Caco-2 (cell line): ENCODE data around the gene SLC38A10. TPM values are rescaled to one million over a fixed set of nuclear protein-coding genes. Genes with fewer than 3 reads are reported as not detected.

Experiments
- BruUV-seq: library from RNA; stranded (reverse); fragments of 400-500 nt; replicated peaks from 2 replicates; lab custom pipeline; 2021; lab: Mats Ljungman, UMichigan
- CTCF ChIA-PET: fragments of 300-600 bp; sonication (Branson Sonifier 250); formaldehyde crosslinking; loops from one replicate; lab custom pipeline; 2022; ENCODE audit warnings: antibody characterized with exemption; lab: Charles Lee
- POLR2A ChIA-PET: fragments of 300-600 bp; sonication (Branson Sonifier 250); formaldehyde crosslinking; loops from one replicate; lab custom pipeline; 2022; ENCODE audit warnings: antibody characterized with exemption; lab: Charles Lee
- DNase-seq, 2 experiments: peaks; one replicate each; pipeline versions ENCODE4 v3.0.0 to v3.0.0-alpha.2; 2020 to 2022
- H3K27me3 ChIP-seq: replicated peaks from 2 replicates; pipeline ENCODE4 v1.6.0; 2011; ENCODE audit warnings: low read length; ENCODE audit not compliant: control insufficient read depth, insufficient read depth
- H3K36me3 ChIP-seq: 2 replicates; pipeline ENCODE4 v1.5.1; 2011; ENCODE audit warnings: low read length; ENCODE audit not compliant: control insufficient read depth, insufficient read depth
- H3K4me1 ChIP-seq: fragments of 250-450 bp; sonication (Bioruptor Pico); 2 replicates; pipeline ENCODE4 v1.5.1; 2020; ENCODE audit warnings: mild to moderate bottlenecking
- H3K4me3 ChIP-seq: 2 replicates; pipeline ENCODE4 v1.5.1; 2011; ENCODE audit warnings: low read depth, mild to moderate bottlenecking, control low read depth, low read length
- H3K9me3 ChIP-seq: fragments of 250-450 bp; sonication (Bioruptor Pico); 2 replicates; pipeline ENCODE4 v1.5.1; 2020; ENCODE audit warnings: mild to moderate bottlenecking, moderate library complexity
- H3K27ac Mint-ChIP-seq: one replicate; pipeline ENCODE4 v1.8.0; 2022; ENCODE audit warnings: mixed read lengths; ENCODE audit not compliant: unreplicated experiment
- H3K27me3 Mint-ChIP-seq: one replicate; pipeline ENCODE4 v1.8.0; 2022; ENCODE audit warnings: mixed read lengths; ENCODE audit not compliant: insufficient read depth, unreplicated experiment
- H3K36me3 Mint-ChIP-seq: one replicate; pipeline ENCODE4 v1.8.0; 2022; ENCODE audit warnings: mild to moderate bottlenecking, mixed read lengths; ENCODE audit not compliant: insufficient read depth, unreplicated experiment
- H3K4me1 Mint-ChIP-seq: one replicate; pipeline ENCODE4 v1.8.0; 2022; ENCODE audit warnings: low read depth, mixed read lengths; ENCODE audit not compliant: unreplicated experiment
- H3K4me3 Mint-ChIP-seq: one replicate; pipeline ENCODE4 v1.8.0; 2022; ENCODE audit warnings: mild to moderate bottlenecking, moderate library complexity, mixed read lengths; ENCODE audit not compliant: unreplicated experiment
- H3K9me3 Mint-ChIP-seq: one replicate; pipeline ENCODE4 v1.8.0; 2022; ENCODE audit warnings: mixed read lengths; ENCODE audit not compliant: unreplicated experiment
- intact Hi-C: fragments of 100-400 bp; cut with micrococcal nuclease; formaldehyde crosslinking; loops from one replicate; pipeline ENCODE4 v1.10.0; 2022; ENCODE audit not compliant: unreplicated experiment
- total RNA-seq: library from RNA; stranded (reverse); gene quantifications from 2 replicates; pipeline ENCODE4 v1.2.3, GENCODE V29; 2022
- TF ChIP-seq, protein P1 (sequence below), 2 experiments: fragments of 200-600 bp in 1 of 2; IDR thresholded peaks; 1 replicate in 1 of 2; 2 replicates in 1 of 2; pipeline versions ENCODE4 v1.5.1 to v1.8.0; 2011 to 2022; ENCODE audit warnings: antibody characterized with exemption in 1 of 2, control low read depth in 1 of 2, inconsistent platforms in 1 of 2, low read depth in 1 of 2, low read length in 1 of 2, mild to moderate bottlenecking in 1 of 2, moderate library complexity in 1 of 2; ENCODE audit not compliant: insufficient read depth in 1 of 2, severe bottlenecking in 1 of 2, unreplicated experiment in 1 of 2

The SLC38A10 gene
- total RNA-seq, 1 experiment from 2014 or later, result 137 TPM

DNA sequence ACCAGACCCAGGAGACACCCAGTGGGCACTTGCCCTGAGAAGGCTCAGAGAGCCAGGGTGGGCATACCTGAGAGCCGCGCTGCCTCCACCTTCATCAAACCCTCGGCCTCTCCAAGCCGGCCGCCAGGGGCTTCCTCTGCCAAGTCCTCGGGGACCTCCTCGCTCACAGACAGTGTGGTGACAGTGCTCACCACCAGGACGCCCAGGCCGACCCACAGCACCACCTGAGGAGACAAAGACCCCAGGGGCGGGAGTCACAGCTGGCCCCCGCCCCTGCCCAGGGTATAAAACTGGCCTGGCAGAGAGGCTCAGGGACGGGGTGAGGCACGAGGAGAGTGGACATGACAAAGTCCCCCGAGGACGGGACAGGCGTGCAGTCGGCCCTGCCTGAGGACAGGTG lies 34.9 kb downstream of the SLC38A10 start:
- Mint-ChIP-seq H3K4me3 (no peak overlapping the region), H3K36me3 (peaks cover 19% of the 10 kb centered on the region), H3K4me1 (no peaks in the 10 kb centered on the region), H3K9me3 (no peaks in the 10 kb centered on the region), H3K27ac (no peak overlapping the region), H3K27me3 (no peaks in the 10 kb centered on the region)
- Histone ChIP-seq H3K36me3 (peaks cover 5% of the 10 kb centered on the region), H3K27me3 (no peaks in the 10 kb centered on the region), H3K4me3 (no peak overlapping the region), H3K4me1 (no peaks in the 10 kb centered on the region), H3K9me3 (no peaks in the 10 kb centered on the region)
- POLR2A ChIA-PET, result no interaction called here
- DNase-seq, result no peak
- CTCF ChIA-PET, result interaction anchor here (0.7 kb wide), 1 partner anchor 15 kb away, joined by 3 read pairs; no protein-coding TSS in a partner anchor
- TF ChIP-seq, protein P1, sequence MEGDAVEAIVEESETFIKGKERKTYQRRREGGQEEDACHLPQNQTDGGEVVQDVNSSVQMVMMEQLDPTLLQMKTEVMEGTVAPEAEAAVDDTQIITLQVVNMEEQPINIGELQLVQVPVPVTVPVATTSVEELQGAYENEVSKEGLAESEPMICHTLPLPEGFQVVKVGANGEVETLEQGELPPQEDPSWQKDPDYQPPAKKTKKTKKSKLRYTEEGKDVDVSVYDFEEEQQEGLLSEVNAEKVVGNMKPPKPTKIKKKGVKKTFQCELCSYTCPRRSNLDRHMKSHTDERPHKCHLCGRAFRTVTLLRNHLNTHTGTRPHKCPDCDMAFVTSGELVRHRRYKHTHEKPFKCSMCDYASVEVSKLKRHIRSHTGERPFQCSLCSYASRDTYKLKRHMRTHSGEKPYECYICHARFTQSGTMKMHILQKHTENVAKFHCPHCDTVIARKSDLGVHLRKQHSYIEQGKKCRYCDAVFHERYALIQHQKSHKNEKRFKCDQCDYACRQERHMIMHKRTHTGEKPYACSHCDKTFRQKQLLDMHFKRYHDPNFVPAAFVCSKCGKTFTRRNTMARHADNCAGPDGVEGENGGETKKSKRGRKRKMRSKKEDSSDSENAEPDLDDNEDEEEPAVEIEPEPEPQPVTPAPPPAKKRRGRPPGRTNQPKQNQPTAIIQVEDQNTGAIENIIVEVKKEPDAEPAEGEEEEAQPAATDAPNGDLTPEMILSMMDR (IDR thresholded peaks at IDR 0.05; ENCODE audit: insufficient read depth in 1 of 2, low read depth in 1 of 2, low read length in 1 of 2, severe bottlenecking in 1 of 2, unreplicated experiment in 1 of 2), result no peak
- intact Hi-C loops, result no loop called here
- BruUV-seq, result no TSS peak

DNA sequence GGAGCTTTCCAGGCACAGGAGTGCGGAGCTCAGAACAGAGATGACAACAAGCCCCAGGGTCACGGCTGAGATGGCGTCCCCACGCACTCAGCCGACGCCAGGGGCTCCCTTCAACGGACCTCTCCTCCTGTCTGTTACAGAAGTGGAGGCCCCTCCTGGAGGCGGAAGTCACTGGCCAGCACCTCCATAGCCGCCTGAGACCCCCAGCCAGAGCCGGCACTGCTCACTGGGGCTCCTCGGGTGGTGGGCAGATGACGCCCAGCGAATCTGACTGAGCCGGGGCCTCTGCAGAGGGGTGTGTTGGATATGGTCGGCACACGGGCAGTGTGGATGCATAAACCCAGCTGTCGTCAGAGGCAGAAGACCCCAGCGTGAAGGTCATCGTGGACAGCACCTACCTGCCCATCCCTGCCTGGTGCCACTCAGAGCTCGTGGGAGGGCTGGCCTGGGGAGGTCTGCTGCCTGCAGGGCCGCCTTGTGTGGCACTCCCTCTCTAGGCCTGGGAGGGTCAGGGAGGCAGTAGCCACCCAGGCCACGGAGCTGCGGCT lies 36.0 kb downstream of the SLC38A10 start:
- Mint-ChIP-seq H3K4me1 (no peaks in the 10 kb centered on the region), H3K27me3 (no peaks in the 10 kb centered on the region), H3K27ac (no peak overlapping the region), H3K9me3 (no peaks in the 10 kb centered on the region), H3K36me3 (peaks cover 18% of the 10 kb centered on the region), H3K4me3 (no peak overlapping the region)
- CTCF ChIA-PET, result no interaction called here
- no peak overlapping the region for H3K4me3 ChIP-seq
- peaks cover 5% of the 10 kb centered on the region for H3K36me3 ChIP-seq
- POLR2A ChIA-PET, result no interaction called here
- no TSS peak for BruUV-seq
- H3K4me1 ChIP-seq, result no peaks in the 10 kb centered on the region
- DNase-seq, result no peak
- no peaks in the 10 kb centered on the region for H3K9me3 ChIP-seq
- H3K27me3 ChIP-seq, result no peaks in the 10 kb centered on the region
- intact Hi-C loops, result loop anchor here (5.0 kb wide), 1 partner anchor 38 kb away; the partner anchor contains the start of gene SLC38A10
- TF ChIP-seq, protein P1 (IDR thresholded peaks at IDR 0.05; ENCODE audit: insufficient read depth in 1 of 2, low read depth in 1 of 2, low read length in 1 of 2, severe bottlenecking in 1 of 2, unreplicated experiment in 1 of 2), result no peak

DNA sequence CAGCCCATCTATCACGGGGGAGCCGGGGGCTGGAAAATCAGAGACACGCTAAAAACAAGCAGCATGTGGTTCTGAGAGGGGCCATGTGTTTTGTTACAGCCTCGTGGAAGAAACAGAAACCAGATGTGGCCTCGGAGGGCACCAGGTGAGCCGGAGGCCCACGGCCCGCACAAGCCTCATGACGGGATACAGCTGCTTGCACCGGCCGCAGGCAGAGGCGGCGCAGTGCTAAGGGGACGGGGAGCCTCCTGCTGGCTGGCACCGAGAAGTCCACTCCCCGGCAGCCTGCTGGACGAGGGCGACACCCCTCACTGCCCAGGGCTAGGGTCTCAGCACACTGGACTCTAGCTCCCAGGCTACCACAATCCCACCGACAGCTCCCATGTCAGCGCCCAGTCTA lies 36.8 kb downstream of the SLC38A10 start:
- intact Hi-C loops, result loop anchor here (5.0 kb wide), 1 partner anchor 39 kb away; the partner anchor contains the start of gene SLC38A10
- H3K9me3 Mint-ChIP-seq, result no peaks in the 10 kb centered on the region
- POLR2A ChIA-PET, result no interaction called here

More for the DNA sequence above, 36.8 kb downstream of the SLC38A10 start:
- no peaks in the 10 kb centered on the region for H3K27me3 Mint-ChIP-seq
- H3K36me3 ChIP-seq, result peaks cover 2% of the 10 kb centered on the region; the same call in 1 of the 2 replicates
- H3K4me1 Mint-ChIP-seq, result no peaks in the 10 kb centered on the region
- no peaks in the 10 kb centered on the region for H3K27me3 ChIP-seq
- H3K4me3 ChIP-seq, result no peak overlapping the region
- no peaks in the 10 kb centered on the region for H3K4me1 ChIP-seq
- BruUV-seq, result no TSS peak
- no peak overlapping the region for H3K4me3 Mint-ChIP-seq
- no peaks in the 10 kb centered on the region for H3K9me3 ChIP-seq
- CTCF ChIA-PET, result no interaction called here
- H3K36me3 Mint-ChIP-seq, result peaks cover 22% of the 10 kb centered on the region
- DNase-seq, result no peak
- no peak overlapping the region for H3K27ac Mint-ChIP-seq
- TF ChIP-seq, protein P1 (IDR thresholded peaks at IDR 0.05; ENCODE audit: insufficient read depth in 1 of 2, low read depth in 1 of 2, low read length in 1 of 2, severe bottlenecking in 1 of 2, unreplicated experiment in 1 of 2), result no peak
